ENCODE results near the gene ZNF398.

Gene ZNF398

GRCh38 chr7:149196705-149197171 lies 49.5 kb downstream of the ZNF398 start:
- Histone ChIP-seq H3F3A (ENCODE audit: insufficient read depth) (peaks cover 8% of the 10 kb centered on the region; the same call in 1 of the 2 replicates), H3K9ac (ENCODE audit: low read length) (peak overlapping the region; percentile 74), H3K9me2 (replicated peaks; ENCODE audit: insufficient read depth, low read length) (no peaks in the 10 kb centered on the region), H4K20me1 (ENCODE audit: low read depth, low read length) (no peaks in the 10 kb centered on the region), H3K9me3 (ENCODE audit: insufficient read depth, low read length) (no peaks in the 10 kb centered on the region), H3K4me2 (ENCODE audit: low read depth, low read length, poor library complexity, severe bottlenecking) (peak overlapping the region; percentile 84), H3K36me3 (ENCODE audit: low read length) (0 out of 2 replicates have a peak, but pooled peaks cover 3% of the 10 kb centered on the region), H3K27ac (ENCODE audit: low read depth, low read length) (peak overlapping the region; percentile 55; the same call in 1 of the 2 replicates), H2AFZ (ENCODE audit: low read depth, low read length, severe bottlenecking) (peak overlapping the region; percentile 24), H3K4me3 (ENCODE audit: insufficient read depth, low read length, poor library complexity, severe bottlenecking) (peak overlapping the region; percentile 87), H3K79me2 (ENCODE audit: insufficient read depth, low read length) (peaks cover 21% of the 10 kb centered on the region; the same call in 1 of the 2 replicates), H3K27me3 (ENCODE audit: low read length) (no peaks in the 10 kb centered on the region)
- no peak for TF ChIP-seq CTCF (IDR thresholded peaks at IDR 0.05; ENCODE audit: insufficient read depth, low read length, poor library complexity, severe bottlenecking)
- TF ChIP-seq EZH2phosphoT487 (conservative IDR thresholded peaks at IDR 0.05; ENCODE audit: low read length) = no peak

GRCh38 chr7:149197675-149198074 lies 50.4 kb downstream of the ZNF398 start:
- Histone ChIP-seq H3K27me3 (ENCODE audit: low read length) (no peaks in the 10 kb centered on the region), H3K27ac (ENCODE audit: low read depth, low read length) (no peak overlapping the region), H2AFZ (ENCODE audit: low read depth, low read length, severe bottlenecking) (no peak overlapping the region), H3K9ac (ENCODE audit: low read length) (no peak overlapping the region), H3K9me3 (ENCODE audit: insufficient read depth, low read length) (no peaks in the 10 kb centered on the region), H3F3A (ENCODE audit: insufficient read depth) (peaks cover 8% of the 10 kb centered on the region; the same call in 1 of the 2 replicates), H3K4me2 (ENCODE audit: low read depth, low read length, poor library complexity, severe bottlenecking) (no peak overlapping the region), H3K9me2 (replicated peaks; ENCODE audit: insufficient read depth, low read length) (no peaks in the 10 kb centered on the region), H4K20me1 (ENCODE audit: low read depth, low read length) (no peaks in the 10 kb centered on the region), H3K79me2 (ENCODE audit: insufficient read depth, low read length) (peaks cover 21% of the 10 kb centered on the region; the same call in 1 of the 2 replicates), H3K4me3 (ENCODE audit: insufficient read depth, low read length, poor library complexity, severe bottlenecking) (no peak overlapping the region), H3K36me3 (ENCODE audit: low read length) (0 out of 2 replicates have a peak, but pooled peaks cover 3% of the 10 kb centered on the region)
- no peak for TF ChIP-seq CTCF (IDR thresholded peaks at IDR 0.05; ENCODE audit: insufficient read depth, low read length, poor library complexity, severe bottlenecking)
- no peak for TF ChIP-seq EZH2phosphoT487 (conservative IDR thresholded peaks at IDR 0.05; ENCODE audit: low read length)

GRCh38 chr7:149198161-149198816 lies 51.0 kb downstream of the ZNF398 start:
- no peaks in the 10 kb centered on the region for H3K9me3 ChIP-seq (ENCODE audit: insufficient read depth, low read length)
- TF ChIP-seq EZH2phosphoT487 (conservative IDR thresholded peaks at IDR 0.05; ENCODE audit: low read length) = no peak
- TF ChIP-seq CTCF (IDR thresholded peaks at IDR 0.05; ENCODE audit: insufficient read depth, low read length, poor library complexity, severe bottlenecking) = no peak
- no peak overlapping the region for H3K9ac ChIP-seq (ENCODE audit: low read length)
- no peaks in the 10 kb centered on the region for H4K20me1 ChIP-seq (ENCODE audit: low read depth, low read length)
- no peaks in the 10 kb centered on the region for H3K27me3 ChIP-seq (ENCODE audit: low read length)
- no peak overlapping the region for H3K4me2 ChIP-seq (ENCODE audit: low read depth, low read length, poor library complexity, severe bottlenecking)
- 0 out of 2 replicates have a peak, but pooled peaks cover 3% of the 10 kb centered on the region for H3K36me3 ChIP-seq (ENCODE audit: low read length)
- H3K27ac ChIP-seq (ENCODE audit: low read depth, low read length) = no peak overlapping the region
- H3K79me2 ChIP-seq (ENCODE audit: insufficient read depth, low read length) = peaks cover 21% of the 10 kb centered on the region; the same call in 1 of the 2 replicates
- no peaks in the 10 kb centered on the region for H3K9me2 ChIP-seq (replicated peaks; ENCODE audit: insufficient read depth, low read length)
- no peak overlapping the region for H2AFZ ChIP-seq (ENCODE audit: low read depth, low read length, severe bottlenecking)
- H3F3A ChIP-seq (ENCODE audit: insufficient read depth) = 0 out of 2 replicates have a peak, but pooled peaks cover 2% of the 10 kb centered on the region
- no peak overlapping the region for H3K4me3 ChIP-seq (ENCODE audit: insufficient read depth, low read length, poor library complexity, severe bottlenecking)

Data from SU-DHL-6 (cell line).